SK-N-SH (cell line): Measurements from ENCODE around the gene STAM2. TPM values are rescaled to one million over a fixed set of nuclear protein-coding genes. Genes with fewer than 3 reads are reported as not detected.
"Not testable (repeated sequence)": the region's sequence is repeated elsewhere in the genome, so short reads cannot be mapped to it uniquely, and the experiment has no call there.

Source experiments
- CTCF ChIA-PET: fragments of 300-600, 350-600 bp; formaldehyde crosslinking; extraction: SDS; loops from one replicate; lab custom pipeline; 2021; lab: Yijun Ruan, JAX
- POLR2A ChIA-PET: fragments of 350-600 bp; sonication (Branson Sonifier 250); formaldehyde crosslinking; extraction: SDS; loops from one replicate; lab custom pipeline; 2020; ENCODE audit warnings: antibody characterized with exemption, inconsistent platforms; lab: Yijun Ruan, JAX
- DNase-seq: peaks from one replicate; pipeline ENCODE4 v3.0.0; 2012
- H2AFZ ChIP-seq: fragments of 200-600 bp; sonication (generic); 2 replicates; pipeline ENCODE4 v1.8.1; 2016; ENCODE audit warnings: antibody characterized with exemption, mild to moderate bottlenecking, low read depth
- H3F3A ChIP-seq: fragments of 200-600 bp; sonication (generic); replicated peaks from 2 replicates; pipeline ENCODE3; 2016; ENCODE audit warnings: antibody characterized with exemption, mild to moderate bottlenecking; ENCODE audit not compliant: insufficient read depth
- H3K27ac ChIP-seq, 2 experiments: fragments of 200-500 bp in 1 of 2; fragments of 200-600 bp in 1 of 2; sonication (Bioruptor generic) in 1 of 2; sonication (generic), shearing (Covaris generic) in 1 of 2; 2 replicates each; pipeline versions ENCODE4 v1.5.1 to v1.6.1; 2014 to 2016; ENCODE audit warnings: low read depth in 2 of 2, inconsistent platforms in 1 of 2, low read length in 1 of 2, mild to moderate bottlenecking in 1 of 2, mixed read lengths in 1 of 2
- H3K27me3 ChIP-seq: fragments of 200-600 bp; sonication (generic), shearing (Covaris generic); 2 replicates; pipeline ENCODE4 v1.6.1; 2016; ENCODE audit warnings: mixed run types; ENCODE audit not compliant: insufficient read depth
- H3K36me3 ChIP-seq, 2 experiments: fragments of 200-500 bp in 1 of 2; fragments of 200-600 bp in 1 of 2; sonication (Bioruptor generic) in 1 of 2; sonication (generic) in 1 of 2; replicated peaks in 1 of 2; 2 replicates each; pipeline versions ENCODE3 to v1.5.1; 2014 to 2016; ENCODE audit warnings: low read length in 1 of 2, mild to moderate bottlenecking in 1 of 2; ENCODE audit not compliant: insufficient read depth in 2 of 2, control insufficient read depth in 1 of 2
- H3K4me1 ChIP-seq, 2 experiments: fragments of 200-500 bp in 1 of 2; fragments of 200-600 bp in 1 of 2; sonication (Bioruptor generic) in 1 of 2; sonication (generic), shearing (Covaris generic) in 1 of 2; 2 replicates each; pipeline versions ENCODE4 v1.5.1 to v1.6.1; 2014 to 2016; ENCODE audit warnings: low read depth in 1 of 2, low read length in 1 of 2, mixed run types in 1 of 2; ENCODE audit not compliant: insufficient read depth in 2 of 2, control insufficient read depth in 1 of 2
- H3K4me2 ChIP-seq: fragments of 200-600 bp; sonication (generic), shearing (Covaris generic); 2 replicates; pipeline ENCODE4 v1.6.1; 2017; ENCODE audit warnings: mixed run types
- H3K4me3 ChIP-seq, 2 experiments: fragments of 200-500 bp in 1 of 2; fragments of 200-600 bp in 1 of 2; sonication (Bioruptor generic) in 1 of 2; sonication (generic), shearing (Covaris generic) in 1 of 2; 2 replicates each; pipeline versions ENCODE4 v1.5.1 to v1.8.1; 2014 to 2016; ENCODE audit warnings: low read depth in 2 of 2, inconsistent platforms in 1 of 2, low read length in 1 of 2, mild to moderate bottlenecking in 1 of 2, mixed read lengths in 1 of 2, moderate library complexity in 1 of 2
- H3K79me2 ChIP-seq: fragments of 200-600 bp; sonication (generic); 2 replicates; pipeline ENCODE4 v1.8.1; 2017; ENCODE audit warnings: mild to moderate bottlenecking; ENCODE audit not compliant: insufficient read depth
- H3K9ac ChIP-seq: fragments of 200-600 bp; sonication (generic); 2 replicates; pipeline ENCODE4 v1.6.1; 2017; ENCODE audit warnings: mixed run types
- H3K9me2 ChIP-seq: fragments of 200-600 bp; sonication (generic); 2 replicates; pipeline ENCODE4 v1.6.1; 2017; ENCODE audit warnings: mixed run types
- H3K9me3 ChIP-seq: fragments of 200-600 bp; sonication (generic); 2 replicates; pipeline ENCODE4 v1.6.1; 2017; ENCODE audit warnings: mixed run types, mild to moderate bottlenecking, moderate library complexity
- H4K20me1 ChIP-seq: fragments of 200-600 bp; sonication (generic); 2 replicates; pipeline ENCODE4 v1.6.1; 2017; ENCODE audit warnings: mild to moderate bottlenecking, mixed run types; ENCODE audit not compliant: insufficient read depth
- CHD2 ChIP-seq: fragments of 150-350 bp; IDR thresholded peaks from 2 replicates; pipeline ENCODE4 v1.6.1; 2018; ENCODE audit warnings: low read length; ENCODE audit not compliant: partially characterized antibody
- EP300 ChIP-seq, 2 experiments: IDR thresholded peaks; 2 replicates each; pipeline versions ENCODE4 v1.4.0 to v1.6.1; 2012; ENCODE audit warnings: borderline replicate concordance in 1 of 2, low read depth in 1 of 2, low read length in 1 of 2
- EZH2phosphoT487 ChIP-seq: fragments of 200-600 bp; sonication (generic); IDR thresholded peaks from 2 replicates; pipeline ENCODE4 v1.6.1; 2017; ENCODE audit warnings: low read depth, mixed run types, mild to moderate bottlenecking, antibody characterized with exemption, moderate library complexity, borderline replicate concordance
- FOSL2 ChIP-seq: IDR thresholded peaks from 2 replicates; pipeline ENCODE4 v1.4.0; 2012; ENCODE audit warnings: low read depth, mild to moderate bottlenecking, moderate library complexity, borderline replicate concordance
- MXI1 ChIP-seq: IDR thresholded peaks from 2 replicates; pipeline ENCODE4 v1.6.1; 2012; ENCODE audit warnings: mild to moderate bottlenecking, low read depth, low read length, improper control_type of control experiment
- RCOR1 ChIP-seq: fragments of 150-350 bp; IDR thresholded peaks from 2 replicates; pipeline ENCODE4 v1.6.1; 2017; ENCODE audit warnings: antibody characterized with exemption, low read length
- SMC3 ChIP-seq: IDR thresholded peaks from 2 replicates; pipeline ENCODE4 v1.6.1; 2012; ENCODE audit warnings: low read depth, low read length, improper control_type of control experiment
- TAF1 ChIP-seq: IDR thresholded peaks from 2 replicates; pipeline ENCODE4 v1.6.1; 2012; ENCODE audit warnings: low read depth, mild to moderate bottlenecking, low read length, moderate library complexity, borderline replicate concordance
- YY1 ChIP-seq: IDR thresholded peaks from 2 replicates; pipeline ENCODE4 v1.4.0; 2012; ENCODE audit warnings: low read depth, mild to moderate bottlenecking
- WGBS: methylation state at CpG from one replicate; pipeline ENCODE4 v1.1.6; 2017; ENCODE audit warnings: low lambda C conversion rate; 5-methylcytosine and 5-hydroxymethylcytosine counted together
- polyA plus RNA-seq, 3 experiments: library from polyadenylated mRNA; depleted of rRNA; stranded (reverse); fragments of >200 nt; gene quantifications; 2 replicates each; pipeline ENCODE4 v1.2.3, GENCODE V29; 2012
- TF ChIP-seq, protein P1 (sequence below): IDR thresholded peaks from 2 replicates; pipeline ENCODE4; 2012
- TF ChIP-seq, protein P2 (sequence below): fragments of 150-350 bp; IDR thresholded peaks from 2 replicates; pipeline ENCODE4 v1.6.1; 2016; ENCODE audit warnings: mild to moderate bottlenecking, low read depth, low read length
- TF ChIP-seq, protein P3 (sequence below): fragments of 150-350 bp; IDR thresholded peaks from 2 replicates; pipeline ENCODE4 v1.6.1; 2017; ENCODE audit warnings: antibody characterized with exemption, low read length, low read depth, borderline replicate concordance

Gene STAM2
- polyA plus RNA-seq, 1 of the 3 experiments (the other 2 are of a cell fraction): 6.9 TPM

DNA sequence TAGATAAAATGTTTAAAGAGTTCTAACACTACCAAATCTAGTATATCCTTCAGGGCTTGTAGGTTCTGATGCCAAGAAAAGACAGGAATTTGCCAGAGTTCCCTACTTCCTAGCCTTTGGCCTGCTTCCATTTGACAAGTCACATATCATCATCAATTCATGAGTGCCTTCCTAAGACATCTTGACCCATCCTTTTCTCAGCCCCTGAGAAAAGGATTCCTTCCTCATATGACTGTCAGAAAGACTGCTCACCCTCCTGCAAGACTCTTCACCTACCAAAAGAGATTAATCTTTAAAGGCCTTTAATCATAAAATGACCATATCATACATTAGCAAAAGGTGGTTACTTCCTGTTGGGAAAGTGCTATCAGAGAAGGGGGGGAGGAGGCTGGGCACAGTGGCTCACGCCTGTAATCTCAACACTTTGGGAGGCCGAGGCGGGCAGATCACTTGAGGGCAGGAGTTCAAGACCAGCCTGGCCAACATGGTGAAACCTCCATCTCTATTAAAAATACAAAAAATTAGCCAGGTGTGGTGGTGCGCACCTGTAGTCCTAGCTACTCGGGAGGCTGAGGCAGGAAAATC is 3.3 kb downstream of the STAM2 start:
- H3K4me3 ChIP-seq, H3K27ac ChIP-seq, H3K9ac ChIP-seq, H3K36me3 ChIP-seq, H3K9me3 ChIP-seq, H3K9me2 ChIP-seq, POLR2A ChIA-PET: not testable (repeated sequence)
- WGBS: 95% methylated on average over 5 of the region's 5 CpGs
- Histone ChIP-seq H4K20me1 (peaks cover 25% of the 10 kb centered on the region), H3F3A (peaks cover 18% of the 10 kb centered on the region), H3K79me2 (peaks cover 77% of the 10 kb centered on the region)
- TF ChIP-seq, protein P1, sequence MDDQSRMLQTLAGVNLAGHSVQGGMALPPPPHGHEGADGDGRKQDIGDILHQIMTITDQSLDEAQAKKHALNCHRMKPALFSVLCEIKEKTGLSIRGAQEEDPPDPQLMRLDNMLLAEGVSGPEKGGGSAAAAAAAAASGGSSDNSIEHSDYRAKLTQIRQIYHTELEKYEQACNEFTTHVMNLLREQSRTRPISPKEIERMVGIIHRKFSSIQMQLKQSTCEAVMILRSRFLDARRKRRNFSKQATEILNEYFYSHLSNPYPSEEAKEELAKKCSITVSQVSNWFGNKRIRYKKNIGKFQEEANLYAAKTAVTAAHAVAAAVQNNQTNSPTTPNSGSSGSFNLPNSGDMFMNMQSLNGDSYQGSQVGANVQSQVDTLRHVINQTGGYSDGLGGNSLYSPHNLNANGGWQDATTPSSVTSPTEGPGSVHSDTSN: 0 out of 2 replicates have a peak, but pooled peaks have one; percentile 7
- TF ChIP-seq, all 33 proteins: peak for 1; not testable (repeated sequence) for 32
- not testable (repeated sequence) for H3K27me3 ChIP-seq, H2AFZ ChIP-seq, DNase-seq, H3K4me1 ChIP-seq
- CTCF ChIA-PET: interaction anchor here (1.4 kb wide), 1 partner anchor 146 kb away, joined by 3 read pairs; no protein-coding TSS in a partner anchor
- peak overlapping the region; percentile 11; the same call in 1 of the 2 replicates for H3K4me2 ChIP-seq

DNA sequence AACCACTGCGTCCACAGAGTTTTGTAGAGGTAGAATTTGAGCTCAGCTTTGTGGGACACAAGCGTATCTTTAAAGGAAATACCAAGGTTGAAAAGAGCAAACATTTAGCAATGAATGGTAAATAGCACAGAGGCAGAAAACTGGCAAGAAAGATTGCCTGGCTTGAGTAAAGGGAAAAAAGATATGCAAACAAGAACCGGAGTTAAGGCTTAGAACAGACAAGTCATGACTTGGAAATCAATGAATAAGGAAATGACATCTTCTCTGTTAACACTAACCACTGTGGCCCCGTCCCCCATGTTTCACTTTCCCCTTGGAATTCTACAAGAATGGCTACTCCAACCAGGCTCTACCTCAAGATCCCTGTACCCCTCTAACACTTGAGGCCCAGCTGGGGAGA is 3.8 kb downstream of the STAM2 start:
- H3K27ac ChIP-seq: no peak overlapping the region; a peak in 1 of 4 replicates
- H3F3A ChIP-seq: peaks cover 18% of the 10 kb centered on the region
- TF ChIP-seq, protein P2, sequence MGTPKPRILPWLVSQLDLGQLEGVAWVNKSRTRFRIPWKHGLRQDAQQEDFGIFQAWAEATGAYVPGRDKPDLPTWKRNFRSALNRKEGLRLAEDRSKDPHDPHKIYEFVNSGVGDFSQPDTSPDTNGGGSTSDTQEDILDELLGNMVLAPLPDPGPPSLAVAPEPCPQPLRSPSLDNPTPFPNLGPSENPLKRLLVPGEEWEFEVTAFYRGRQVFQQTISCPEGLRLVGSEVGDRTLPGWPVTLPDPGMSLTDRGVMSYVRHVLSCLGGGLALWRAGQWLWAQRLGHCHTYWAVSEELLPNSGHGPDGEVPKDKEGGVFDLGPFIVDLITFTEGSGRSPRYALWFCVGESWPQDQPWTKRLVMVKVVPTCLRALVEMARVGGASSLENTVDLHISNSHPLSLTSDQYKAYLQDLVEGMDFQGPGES: no peak
- TF ChIP-seq EZH2phosphoT487 (no peak), MXI1 (no peak), SMC3 (no peak), RCOR1 (no peak), CHD2 (no peak), TAF1 (no peak), FOSL2 (no peak), YY1 (no peak), EP300 (IDR thresholded peaks at IDR 0.05; ENCODE audit: borderline replicate concordance in 1 of 2, low read depth in 1 of 2, low read length in 1 of 2) (no peak)
- TF ChIP-seq, protein P3, sequence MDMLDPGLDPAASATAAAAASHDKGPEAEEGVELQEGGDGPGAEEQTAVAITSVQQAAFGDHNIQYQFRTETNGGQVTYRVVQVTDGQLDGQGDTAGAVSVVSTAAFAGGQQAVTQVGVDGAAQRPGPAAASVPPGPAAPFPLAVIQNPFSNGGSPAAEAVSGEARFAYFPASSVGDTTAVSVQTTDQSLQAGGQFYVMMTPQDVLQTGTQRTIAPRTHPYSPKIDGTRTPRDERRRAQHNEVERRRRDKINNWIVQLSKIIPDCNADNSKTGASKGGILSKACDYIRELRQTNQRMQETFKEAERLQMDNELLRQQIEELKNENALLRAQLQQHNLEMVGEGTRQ: no peak
- no peaks in the 10 kb centered on the region for H3K27me3 ChIP-seq
- H3K36me3 ChIP-seq: no peaks in the 10 kb centered on the region
- H3K9ac ChIP-seq: no peak overlapping the region
- peaks cover 0 to 6% of the 10 kb centered on the region in 2 experiments; a peak in 2 of 4 replicates for H3K4me1 ChIP-seq
- peak overlapping the region; percentile 11; the same call in 1 of the 2 replicates for H3K4me2 ChIP-seq
- H3K9me3 ChIP-seq: no peaks in the 10 kb centered on the region
- H4K20me1 ChIP-seq: peaks cover 31% of the 10 kb centered on the region
- H3K9me2 ChIP-seq: no peaks in the 10 kb centered on the region
- no peak overlapping the region for H3K4me3 ChIP-seq
- no peak overlapping the region for H2AFZ ChIP-seq
- POLR2A ChIA-PET: no interaction called here
- no peak for DNase-seq
- peaks cover 83% of the 10 kb centered on the region for H3K79me2 ChIP-seq
- WGBS: 75% methylated on average over 4 of the region's 4 CpGs
- CTCF ChIA-PET: interaction anchor here (1.4 to 2.3 kb wide), 3 partner anchors 135 to 464 kb away, joined by 3 to 12 read pairs (median 4); no protein-coding TSS in a partner anchor

DNA sequence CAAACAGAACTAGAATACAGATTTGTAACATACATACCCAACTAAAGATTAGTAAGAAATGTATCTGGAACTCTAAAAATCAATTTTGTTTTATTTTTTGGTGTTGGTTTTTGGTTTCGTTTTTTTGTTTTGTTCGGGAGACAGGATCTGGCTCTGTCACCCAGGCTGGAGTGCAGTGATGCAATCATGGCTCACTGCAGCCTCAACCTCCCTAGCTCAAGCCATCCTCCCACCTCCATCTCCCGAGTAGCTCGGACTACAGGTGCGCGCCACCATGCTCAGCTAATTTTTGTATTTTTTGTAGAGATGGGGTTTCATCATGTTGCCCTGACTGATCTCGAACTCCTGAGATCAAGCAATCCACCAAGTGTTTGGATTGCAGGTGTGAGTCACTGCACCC is 6.4 kb downstream of the STAM2 start:
- DNase-seq, H3K27ac ChIP-seq, H3K27me3 ChIP-seq, H3K4me1 ChIP-seq, H2AFZ ChIP-seq, H3K9ac ChIP-seq, H3K36me3 ChIP-seq, H3K4me3 ChIP-seq, H3K9me2 ChIP-seq, H3K9me3 ChIP-seq, POLR2A ChIA-PET, H3K4me2 ChIP-seq: not testable (repeated sequence)
- CTCF ChIA-PET: interaction anchor here (0.8 kb wide), 1 partner anchor 143 kb away, joined by 4 read pairs; no protein-coding TSS in a partner anchor
- peaks cover 98% of the 10 kb centered on the region for H3K79me2 ChIP-seq
- H3F3A ChIP-seq: peaks cover 14% of the 10 kb centered on the region
- H4K20me1 ChIP-seq: peaks cover 52% of the 10 kb centered on the region
- WGBS: 91% methylated on average over 7 of the region's 7 CpGs

DNA sequence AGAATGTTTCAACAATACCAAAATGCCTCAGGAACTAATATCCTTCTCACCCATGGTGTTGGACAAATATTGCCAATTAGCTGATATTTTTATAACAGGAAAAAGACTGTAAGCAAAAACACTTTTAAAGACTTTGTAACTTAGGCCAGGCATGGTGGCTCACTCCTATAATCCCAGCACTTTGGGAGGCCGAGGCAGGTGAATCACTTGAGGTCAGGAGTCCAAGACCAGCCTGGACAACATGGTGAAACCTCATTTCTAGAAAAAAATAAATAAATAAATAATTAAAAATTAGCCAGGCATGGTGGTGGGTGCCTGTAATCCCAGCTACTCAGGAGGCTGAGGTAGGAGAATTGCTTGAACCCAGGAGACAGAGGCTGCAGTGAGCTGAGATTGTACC is 8.1 kb downstream of the STAM2 start:
- H3K9me3 ChIP-seq, H3K9me2 ChIP-seq, H3K27me3 ChIP-seq, H3K4me3 ChIP-seq, H2AFZ ChIP-seq, H3K36me3 ChIP-seq, H3K4me1 ChIP-seq, H3K27ac ChIP-seq, DNase-seq, H3K9ac ChIP-seq, POLR2A ChIA-PET: not testable (repeated sequence)
- Histone ChIP-seq H3F3A (peaks cover 14% of the 10 kb centered on the region), H3K4me2 (peak overlapping the region; percentile 59; the same call in 1 of the 2 replicates), H4K20me1 (peaks cover 53% of the 10 kb centered on the region), H3K79me2 (peaks cover 99% of the 10 kb centered on the region)
- WGBS: 79% methylated on average over 1 of the region's 1 CpG
- CTCF ChIA-PET: interaction anchor here (0.9 to 2.0 kb wide), 5 partner anchors 8 to 468 kb away, joined by 3 to 9 read pairs (median 4); partner anchors contain the start of gene STAM2
